IMR-90 (cell line): Measurements from ENCODE around the gene CASP2. TPM values are rescaled to one million over a fixed set of nuclear protein-coding genes. Genes with fewer than 3 reads are reported as not detected.

Source experiments
- ATAC-seq: fragments of 200-7000 bp; cut with Tn5 transposase; 2 replicates; pipeline ENCODE4 v1.9.1; 2020; ENCODE audit warnings: low read depth, mild to moderate bottlenecking, moderate library complexity
- BruUV-seq: library from RNA; stranded (reverse); fragments of 400-500 nt; replicated peaks from 2 replicates; lab custom pipeline; 2021; lab: Mats Ljungman, UMichigan
- CTCF ChIA-PET: fragments of 300-600 bp; formaldehyde crosslinking; extraction: SDS; loops from one replicate; lab custom pipeline; 2021; ENCODE audit warnings: antibody characterized with exemption; lab: Yijun Ruan, JAX
- POLR2A ChIA-PET: fragments of 300-600 bp; sonication (Branson Sonifier 250); formaldehyde crosslinking; loops from one replicate; lab custom pipeline; 2022; ENCODE audit warnings: antibody characterized with exemption; ENCODE audit not compliant: unreplicated experiment; lab: Charles Lee
- DNase-seq: peaks from one replicate; pipeline ENCODE4 v3.0.0; 2013
- H2AFZ ChIP-seq: replicated peaks from 2 replicates; pipeline ENCODE3; 2013; ENCODE audit warnings: low read length, mild to moderate bottlenecking; ENCODE audit not compliant: poor library complexity
- H2AK5ac ChIP-seq: 2 replicates; pipeline ENCODE4 v1.6.1; 2013; ENCODE audit warnings: low read depth, low read length, inconsistent platforms
- H2AK9ac ChIP-seq: replicated peaks from 2 replicates; pipeline ENCODE3; 2013; ENCODE audit warnings: mild to moderate bottlenecking, low read depth, low read length, moderate library complexity; ENCODE audit not compliant: poor library complexity
- H2BK120ac ChIP-seq: 2 replicates; pipeline ENCODE4 v1.6.1; 2013; ENCODE audit warnings: low read depth, low read length, inconsistent platforms
- H2BK15ac ChIP-seq: 3 replicates; pipeline ENCODE4 v1.6.1; 2013; ENCODE audit warnings: low read depth, low read length, inconsistent platforms
- H2BK20ac ChIP-seq: 2 replicates; pipeline ENCODE4 v1.6.1; 2013; ENCODE audit warnings: low read depth, mild to moderate bottlenecking, inconsistent platforms, low read length, moderate library complexity
- H2BK5ac ChIP-seq: 2 replicates; pipeline ENCODE4 v1.6.1; 2013; ENCODE audit warnings: mild to moderate bottlenecking, low read depth, low read length, inconsistent platforms; ENCODE audit not compliant: poor library complexity, severe bottlenecking
- H3K14ac ChIP-seq: replicated peaks from 2 replicates; pipeline ENCODE4 v1.6.1; 2013; ENCODE audit warnings: low read depth, low read length, inconsistent platforms
- H3K18ac ChIP-seq: 2 replicates; pipeline ENCODE4 v1.6.1; 2013; ENCODE audit warnings: low read depth, low read length, control low read depth
- H3K23ac ChIP-seq: 2 replicates; pipeline ENCODE4 v1.6.1; 2013; ENCODE audit warnings: low read depth, low read length, inconsistent platforms
- H3K27ac ChIP-seq: 2 replicates; pipeline ENCODE4 v1.5.1; 2013; ENCODE audit warnings: mild to moderate bottlenecking, control low read depth, low read length; ENCODE audit not compliant: insufficient read depth
- H3K27me3 ChIP-seq: 2 replicates; pipeline ENCODE4 v1.6.1; 2013; ENCODE audit warnings: low read length; ENCODE audit not compliant: control insufficient read depth, insufficient read depth
- H3K36me3 ChIP-seq: 2 replicates; pipeline ENCODE4 v1.6.1; 2013; ENCODE audit warnings: low read length, mixed read lengths; ENCODE audit not compliant: control insufficient read depth, insufficient read depth
- H3K4ac ChIP-seq: 2 replicates; pipeline ENCODE4 v1.6.1; 2013; ENCODE audit warnings: low read depth, low read length, inconsistent platforms
- H3K4me1 ChIP-seq: 2 replicates; pipeline ENCODE4 v1.6.1; 2013; ENCODE audit warnings: low read length, mixed read lengths; ENCODE audit not compliant: control insufficient read depth, insufficient read depth
- H3K4me2 ChIP-seq: 2 replicates; pipeline ENCODE4 v1.6.1; 2013; ENCODE audit warnings: low read depth, mild to moderate bottlenecking, control low read depth, low read length, moderate library complexity
- H3K4me3 ChIP-seq: 2 replicates; pipeline ENCODE4 v1.5.1; 2013; ENCODE audit warnings: low read depth, mild to moderate bottlenecking, control low read depth, low read length, moderate library complexity; ENCODE audit not compliant: insufficient read depth
- H3K56ac ChIP-seq: 2 replicates; pipeline ENCODE4 v1.6.1; 2013; ENCODE audit warnings: low read length, inconsistent platforms; ENCODE audit not compliant: insufficient read depth; ENCODE audit errors: extremely low read depth
- H3K79me1 ChIP-seq, 2 experiments: 2 replicates each; pipeline ENCODE4 v1.6.1; 2013; ENCODE audit warnings: low read length in 2 of 2, inconsistent platforms in 1 of 2, low read depth in 1 of 2
- H3K9ac ChIP-seq: 2 replicates; pipeline ENCODE4 v1.6.1; 2013; ENCODE audit warnings: low read depth, low read length, control low read depth
- H3K9me1 ChIP-seq: 2 replicates; pipeline ENCODE4 v1.6.1; 2013; ENCODE audit warnings: low read length, inconsistent platforms; ENCODE audit not compliant: insufficient read depth
- H3K9me3 ChIP-seq: 2 replicates; pipeline ENCODE4 v1.6.1; 2013; ENCODE audit warnings: low read length; ENCODE audit not compliant: control insufficient read depth, insufficient read depth
- H4K20me1 ChIP-seq: 2 replicates; pipeline ENCODE4 v1.6.1; 2013; ENCODE audit warnings: low read length, inconsistent platforms; ENCODE audit not compliant: insufficient read depth
- H4K5ac ChIP-seq: 2 replicates; pipeline ENCODE4 v1.6.1; 2013; ENCODE audit warnings: mild to moderate bottlenecking, low read depth, low read length, control low read depth
- H4K8ac ChIP-seq, 2 experiments: 2 replicates each; pipeline ENCODE4 v1.6.1; 2013; ENCODE audit warnings: low read depth in 2 of 2, low read length in 2 of 2, control low read depth in 1 of 2, inconsistent platforms in 1 of 2
- H4K91ac ChIP-seq: 2 replicates; pipeline ENCODE4 v1.6.1; 2013; ENCODE audit warnings: low read depth, low read length, inconsistent platforms; ENCODE audit not compliant: insufficient read depth
- MXI1 ChIP-seq: IDR thresholded peaks from 2 replicates; pipeline ENCODE4 v1.6.1; 2012; ENCODE audit warnings: low read depth, mild to moderate bottlenecking, low read length, moderate library complexity, borderline replicate concordance
- POLR2A ChIP-seq: IDR thresholded peaks from 2 replicates; pipeline ENCODE4 v1.6.1; 2012; ENCODE audit warnings: mild to moderate bottlenecking, low read depth, low read length
- RCOR1 ChIP-seq: IDR thresholded peaks from 2 replicates; pipeline ENCODE4 v1.6.1; 2012; ENCODE audit warnings: mild to moderate bottlenecking, low read length, improper control_type of control experiment; ENCODE audit not compliant: insufficient replicate concordance
- RFX5 ChIP-seq: IDR thresholded peaks from 2 replicates; pipeline ENCODE4 v1.8.0; 2012; ENCODE audit warnings: low read depth, mild to moderate bottlenecking, low read length, moderate library complexity
- SMC3 ChIP-seq: fragments of 150-350 bp; IDR thresholded peaks from 2 replicates; pipeline ENCODE4 v1.6.1; 2016; ENCODE audit warnings: low read depth, mild to moderate bottlenecking, antibody characterized with exemption, low read length, moderate library complexity
- WGBS, 2 experiments: methylation state at CpG; one replicate each; pipeline versions ENCODE4 v1.1.5 to v1.1.7; 2013; ENCODE audit warnings: missing lambda C conversion rate in 2 of 2; ENCODE audit not compliant: insufficient read length in 1 of 2; ENCODE audit errors: extremely low coverage in 2 of 2; 5-methylcytosine and 5-hydroxymethylcytosine counted together
- dilution Hi-C: fragments of 300-500 bp; cut with HindIII; formaldehyde crosslinking; loops from one replicate; pipeline ENCODE4 v1.14.3; 2018; ENCODE audit warnings: low sequenced_read_pairs; ENCODE audit not compliant: unreplicated experiment
- in situ Hi-C: fragments of 300-500 bp; cut with MboI; formaldehyde crosslinking; loops from 3 replicates; pipeline ENCODE4 v1.14.3; 2019; ENCODE audit warnings: low sequenced_read_pairs, inconsistent platforms, mixed read lengths
- intact Hi-C: fragments of 100-400 bp; cut with micrococcal nuclease; formaldehyde crosslinking; loops from 2 replicates; pipeline ENCODE4 v1.10.0; 2022
- polyA plus RNA-seq, 3 experiments: library from polyadenylated mRNA; depleted of rRNA; stranded (reverse); fragments of >200 nt; gene quantifications; 2 replicates each; pipeline ENCODE4 v1.2.3, GENCODE V29; 2012; ENCODE audit warnings: low replicate concordance in 1 of 3
- total RNA-seq: library from RNA; depleted of rRNA; stranded (reverse); fragments of >200 nt; gene quantifications from 2 replicates; pipeline ENCODE4 v1.2.3, GENCODE V29; 2012

Gene CASP2
- total and polyA plus RNA-seq, 2 of the 4 experiments (the other 2 are of a cell fraction): 15.4 to 25.6 TPM

GRCh38 chr7:143279186-143280098 lies 8.7 kb upstream of the CASP2 start:
- H2BK5ac ChIP-seq: no peak overlapping the region
- no peaks in the 10 kb centered on the region for H3K9me3 ChIP-seq
- H2AK5ac ChIP-seq: no peak overlapping the region
- H4K8ac ChIP-seq: no peak overlapping the region
- H3K4me3 ChIP-seq: no peak overlapping the region
- H3K9ac ChIP-seq: no peak overlapping the region
- intact Hi-C loops: no loop called here
- H3K23ac ChIP-seq: no peak overlapping the region
- no peak overlapping the region for H2BK15ac ChIP-seq
- peak; percentile 68 for DNase-seq
- H3K18ac ChIP-seq: no peak overlapping the region
- no peaks in the 10 kb centered on the region for H3K79me1 ChIP-seq
- no peak overlapping the region for H2AK9ac ChIP-seq
- H3K9me1 ChIP-seq: no peaks in the 10 kb centered on the region
- peak; percentile 71 for ATAC-seq
- H2BK120ac ChIP-seq: no peak overlapping the region
- ChIA-PET CTCF (interaction anchor here (0.9 kb wide), 1 partner anchor 20 kb away, joined by 3 read pairs; no protein-coding TSS in a partner anchor), POLR2A (no interaction called here)
- no peak overlapping the region for H4K91ac ChIP-seq
- H3K36me3 ChIP-seq: no peaks in the 10 kb centered on the region
- no peak overlapping the region for H3K4me2 ChIP-seq
- BruUV-seq: no TSS peak
- no peak overlapping the region for H3K27ac ChIP-seq
- WGBS, 2 experiments: 80% methylated on average over 1 of the region's 8 CpGs; no CpG with 5 or more reads in 1 of the 2 experiments
- no peak overlapping the region for H4K5ac ChIP-seq
- no peak overlapping the region for H2BK20ac ChIP-seq
- no peak overlapping the region for H3K4ac ChIP-seq
- no peak overlapping the region for H3K14ac ChIP-seq
- in situ Hi-C loops: no loop called here
- H3K56ac ChIP-seq: no peak overlapping the region
- no peak for TF ChIP-seq RFX5
- TF ChIP-seq MXI1: peak; percentile 90
- TF ChIP-seq RCOR1: no peak
- no peak for TF ChIP-seq POLR2A
- no peak for TF ChIP-seq SMC3
- no peaks in the 10 kb centered on the region for H4K20me1 ChIP-seq
- H2AFZ ChIP-seq: no peak overlapping the region
- dilution Hi-C loops: no loop called here
- H3K27me3 ChIP-seq: no peaks in the 10 kb centered on the region
- no peaks in the 10 kb centered on the region for H3K4me1 ChIP-seq
